Measurements from ENCODE around the gene ZBTB44.
"Not testable (repeated sequence)": the region's sequence is repeated elsewhere in the genome, so short reads cannot be mapped to it uniquely, and the experiment has no call there.

The ZBTB44 gene

GRCh38 chr11:130314750-130315285 lies at the start of gene ZBTB44:
ZBTB44 (minus strand) TSS chr11:130314917; CDS start chr11:130261873, 53,044 bp downstream.
- peak; percentile 91 to 93 for DNase-seq

GRCh38 chr11:130359419-130359818 lies 44.7 kb upstream of the ZBTB44 start:
- no peak for DNase-seq

- DNase-seq, result no peak
Measured at GRCh38 chr11:130358398-130358797, 43.7 kb upstream of the ZBTB44 start.

- no peak for DNase-seq
Measured at GRCh38 chr11:130347261-130347660, 32.5 kb upstream of the ZBTB44 start.

- DNase-seq, result no peak
Measured at GRCh38 chr11:130344841-130345240, 30.1 kb upstream of the ZBTB44 start.

GRCh38 chr11:130340671-130341319 lies 26.1 kb upstream of the ZBTB44 start:
- peak; percentile 3 to 45 for DNase-seq

GRCh38 chr11:130338667-130339066 lies 23.9 kb upstream of the ZBTB44 start:
- DNase-seq, result no peak

- DNase-seq, result no peak
Measured at GRCh38 chr11:130337281-130338089, 22.8 kb upstream of the ZBTB44 start.

- not testable (repeated sequence) for DNase-seq
Measured at GRCh38 chr11:130331397-130331796, 16.7 kb upstream of the ZBTB44 start.

GRCh38 chr11:130330101-130330684 lies 15.5 kb upstream of the ZBTB44 start:
- DNase-seq, result no peak

GRCh38 chr11:130328420-130328819 lies 13.7 kb upstream of the ZBTB44 start:
- DNase-seq, result no peak

GRCh38 chr11:130327716-130328115 lies 13.0 kb upstream of the ZBTB44 start:
- DNase-seq, result no peak

GRCh38 chr11:130325691-130326090 lies 11.0 kb upstream of the ZBTB44 start:
- DNase-seq, result no peak

- DNase-seq, result no peak
Measured at GRCh38 chr11:130323452-130324450, 9.0 kb upstream of the ZBTB44 start.

- no peak for DNase-seq
Measured at GRCh38 chr11:130322126-130322525, 7.4 kb upstream of the ZBTB44 start.

- no peak for DNase-seq
Measured at GRCh38 chr11:130318031-130318673, 3.4 kb upstream of the ZBTB44 start.

GRCh38 chr11:130315354-130315970 lies 745 bp upstream of the ZBTB44 start:
- peak; percentile 49 to 62 for DNase-seq

GRCh38 chr11:130314184-130314749 lies 450 bp downstream of the ZBTB44 start:
- DNase-seq, result peak; percentile 66 to 81

- peak in 1 of 2 donors; percentile 60 for DNase-seq
Measured at GRCh38 chr11:130313383-130314183, 1.1 kb downstream of the ZBTB44 start.

- no peak for DNase-seq
Measured at GRCh38 chr11:130312046-130312445, 2.7 kb downstream of the ZBTB44 start.

All from CD4-positive, alpha-beta T cell treated with Interferon alpha-2 for 1 hour (primary cell).